ENCODE measurements around the gene SMYD3.

DNA sequence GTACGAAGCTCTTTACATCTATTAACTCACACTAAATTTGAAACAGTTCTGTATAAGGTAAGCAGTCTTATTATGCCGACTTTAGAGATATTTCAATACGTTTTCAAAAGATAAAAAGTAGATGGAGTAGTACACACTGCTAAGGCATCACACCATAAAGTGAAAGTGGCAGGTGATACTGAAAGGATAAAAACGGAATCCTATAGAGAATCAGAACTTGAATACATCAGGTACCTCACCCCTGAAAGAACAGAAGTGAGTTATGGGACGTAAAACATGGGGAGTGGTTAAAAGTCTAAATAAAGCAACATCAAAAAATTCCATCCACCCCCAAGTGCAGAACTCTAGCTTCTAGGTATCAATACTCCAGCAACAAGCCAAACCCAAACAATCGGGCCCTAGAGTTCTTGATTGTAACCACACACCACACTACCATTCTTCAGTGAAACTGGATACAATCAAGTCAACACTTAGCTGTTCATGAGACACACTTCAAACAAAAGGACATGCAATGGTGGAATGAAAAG is 142.6 kb downstream of the SMYD3 start:
- TF ChIP-seq, protein P1, sequence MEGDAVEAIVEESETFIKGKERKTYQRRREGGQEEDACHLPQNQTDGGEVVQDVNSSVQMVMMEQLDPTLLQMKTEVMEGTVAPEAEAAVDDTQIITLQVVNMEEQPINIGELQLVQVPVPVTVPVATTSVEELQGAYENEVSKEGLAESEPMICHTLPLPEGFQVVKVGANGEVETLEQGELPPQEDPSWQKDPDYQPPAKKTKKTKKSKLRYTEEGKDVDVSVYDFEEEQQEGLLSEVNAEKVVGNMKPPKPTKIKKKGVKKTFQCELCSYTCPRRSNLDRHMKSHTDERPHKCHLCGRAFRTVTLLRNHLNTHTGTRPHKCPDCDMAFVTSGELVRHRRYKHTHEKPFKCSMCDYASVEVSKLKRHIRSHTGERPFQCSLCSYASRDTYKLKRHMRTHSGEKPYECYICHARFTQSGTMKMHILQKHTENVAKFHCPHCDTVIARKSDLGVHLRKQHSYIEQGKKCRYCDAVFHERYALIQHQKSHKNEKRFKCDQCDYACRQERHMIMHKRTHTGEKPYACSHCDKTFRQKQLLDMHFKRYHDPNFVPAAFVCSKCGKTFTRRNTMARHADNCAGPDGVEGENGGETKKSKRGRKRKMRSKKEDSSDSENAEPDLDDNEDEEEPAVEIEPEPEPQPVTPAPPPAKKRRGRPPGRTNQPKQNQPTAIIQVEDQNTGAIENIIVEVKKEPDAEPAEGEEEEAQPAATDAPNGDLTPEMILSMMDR (IDR thresholded peaks at IDR 0.05): no peak
- no peak for TF ChIP-seq POLR2A (IDR thresholded peaks at IDR 0.05)
- TF ChIP-seq POLR2AphosphoS5 (IDR thresholded peaks at IDR 0.05; ENCODE audit: insufficient read depth in 1 of 2, low read depth in 1 of 2): no peak
